BJ (cell line): ENCODE measurements around the gene RUNX1. TPM values are rescaled to one million over a fixed set of nuclear protein-coding genes. Genes with fewer than 3 reads are reported as not detected.

Source experiments
- CTCF ChIA-PET: fragments of 350-600 bp; formaldehyde crosslinking; extraction: SDS; loops from one replicate; lab custom pipeline; 2021; ENCODE audit warnings: antibody characterized with exemption, inconsistent platforms; lab: Yijun Ruan, JAX
- POLR2A ChIA-PET: fragments of 300-600 bp; sonication (Branson Sonifier 250); formaldehyde crosslinking; extraction: SDS; loops from one replicate; lab custom pipeline; 2021; ENCODE audit warnings: antibody characterized with exemption; lab: Charles Lee
- DNase-seq: peaks from one replicate; pipeline ENCODE4 v3.0.0-alpha.2; 2011; ENCODE audit warnings: low read depth
- H3K27me3 ChIP-seq: 2 replicates; pipeline ENCODE4 v1.6.0; 2011; ENCODE audit warnings: low read length; ENCODE audit not compliant: control insufficient read depth, insufficient read depth
- H3K36me3 ChIP-seq: 2 replicates; pipeline ENCODE4 v1.5.1; 2011; ENCODE audit warnings: low read length; ENCODE audit not compliant: control insufficient read depth, insufficient read depth
- H3K4me3 ChIP-seq: 2 replicates; pipeline ENCODE4 v1.5.1; 2011; ENCODE audit warnings: low read depth, mild to moderate bottlenecking, control low read depth, low read length
- CTCF ChIP-seq: IDR thresholded peaks from 2 replicates; pipeline ENCODE4 v1.5.1; 2011; ENCODE audit warnings: low read depth, mild to moderate bottlenecking, control low read depth, inconsistent platforms, low read length, moderate library complexity; ENCODE audit not compliant: insufficient read depth
- polyA plus RNA-seq: library from polyadenylated mRNA; depleted of rRNA; stranded (reverse); fragments of >200 nt; gene quantifications from 2 replicates; pipeline ENCODE4 v1.2.3, GENCODE V29; 2011

The RUNX1 gene
- polyA plus RNA-seq, 1 experiment, result 36.1 TPM

GRCh38 chr21:35027563-35028450 is 21.3 kb downstream of the RUNX1 start:
- ChIA-PET POLR2A (no interaction called here), CTCF (no interaction called here)
- no peaks in the 10 kb centered on the region for H3K36me3 ChIP-seq
- no peak overlapping the region for H3K4me3 ChIP-seq
- TF ChIP-seq CTCF, result no peak
- no peaks in the 10 kb centered on the region for H3K27me3 ChIP-seq
- no peak for DNase-seq

DNA sequence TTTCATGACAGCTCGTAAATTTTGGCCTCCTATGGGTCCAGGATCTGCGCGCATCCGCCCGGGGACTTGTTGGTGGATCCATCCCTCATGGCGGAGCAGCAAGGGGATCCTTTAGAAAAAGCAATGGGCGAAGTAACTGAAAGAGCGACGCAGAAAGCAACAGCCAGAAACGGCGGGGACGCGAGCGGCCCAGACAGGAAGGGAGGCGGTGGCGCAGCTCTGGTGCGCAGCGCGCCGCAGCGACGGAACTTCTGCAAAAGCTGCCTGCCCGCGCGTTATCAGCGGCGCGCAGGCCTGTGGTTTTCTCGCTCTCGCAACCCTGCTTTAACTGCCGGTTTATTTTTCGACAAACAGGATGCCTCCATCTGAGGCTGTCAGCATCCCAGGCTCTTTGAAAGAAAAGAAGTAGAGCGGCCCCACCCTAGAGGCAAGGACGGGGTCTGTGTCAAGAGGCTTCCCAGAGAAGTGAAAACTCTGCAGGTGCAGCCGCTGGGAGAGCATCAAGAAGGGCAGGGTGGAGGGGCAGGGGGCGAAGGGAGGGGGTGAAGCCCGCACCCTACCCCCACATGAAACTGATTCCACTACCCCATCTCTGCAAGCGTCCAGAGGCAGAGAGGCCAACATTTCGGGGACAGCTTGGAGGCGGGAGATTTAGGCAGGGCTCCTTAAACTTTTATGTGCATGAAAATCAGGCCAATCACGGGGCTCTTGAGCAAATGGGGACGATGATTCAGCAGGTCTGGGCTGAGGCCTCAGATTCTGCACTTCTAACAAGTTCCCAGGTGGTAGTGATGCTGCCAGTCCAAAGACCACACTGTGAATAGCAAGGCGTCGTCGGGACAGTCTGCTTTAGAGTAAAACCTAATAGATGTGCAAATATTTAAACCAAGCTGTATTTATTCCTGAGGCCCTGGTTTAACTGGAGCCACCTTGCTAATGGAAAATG is 22.2 kb downstream of the RUNX1 start:
- H3K4me3 ChIP-seq, result no peak overlapping the region
- no peak for TF ChIP-seq CTCF
- no peaks in the 10 kb centered on the region for H3K36me3 ChIP-seq
- DNase-seq, result no peak
- POLR2A ChIA-PET, result no interaction called here
- CTCF ChIA-PET, result interaction anchor here (0.5 to 1.1 kb wide), 2 partner anchors 373 to 1015 kb away, joined by 3 read pairs; no protein-coding TSS in a partner anchor
- no peaks in the 10 kb centered on the region for H3K27me3 ChIP-seq

- no peak for TF ChIP-seq CTCF
- Histone ChIP-seq H3K27me3 (no peaks in the 10 kb centered on the region), H3K36me3 (no peaks in the 10 kb centered on the region), H3K4me3 (no peak overlapping the region)
- ChIA-PET POLR2A (interaction anchor here (0.5 kb wide), 1 partner anchor 21 kb away, joined by 3 read pairs; no protein-coding TSS in a partner anchor), CTCF (interaction anchor here (0.5 to 1.1 kb wide), 2 partner anchors 374 to 1016 kb away, joined by 3 read pairs; no protein-coding TSS in a partner anchor)
- DNase-seq, result no peak
Observed at GRCh38 chr21:35026153-35026500, 23.0 kb downstream of the RUNX1 start.

- POLR2A ChIA-PET, result interaction anchor here (0.5 kb wide), 1 partner anchor 22 kb away, joined by 3 read pairs; no protein-coding TSS in a partner anchor
- no peak for DNase-seq
- no peak overlapping the region for H3K4me3 ChIP-seq
- CTCF ChIA-PET, result interaction anchor here (0.5 to 1.4 kb wide), 2 partner anchors 22 to 1017 kb away, joined by 3 to 6 read pairs; no protein-coding TSS in a partner anchor
- no peaks in the 10 kb centered on the region for H3K27me3 ChIP-seq
- no peaks in the 10 kb centered on the region for H3K36me3 ChIP-seq
- TF ChIP-seq CTCF, result no peak
Observed at GRCh38 chr21:35025206-35026152, 23.6 kb downstream of the RUNX1 start.
